Loucy (cell line): Measurements from ENCODE around the gene UBE2L3.

Experiments
- H2AFZ ChIP-seq: fragments of 200-600 bp; sonication (generic); 2 replicates; pipeline ENCODE4 v1.6.0; 2016; ENCODE audit warnings: antibody characterized with exemption, mild to moderate bottlenecking, low read length, moderate library complexity
- H3F3A ChIP-seq: fragments of 200-600 bp; 2 replicates; pipeline ENCODE4 v1.6.0; 2016; ENCODE audit warnings: antibody characterized with exemption, low read depth, mild to moderate bottlenecking
- H3K27me3 ChIP-seq: fragments of 200-600 bp; sonication (generic); 2 replicates; pipeline ENCODE4 v1.6.1; 2014; ENCODE audit warnings: low read length, mild to moderate bottlenecking; ENCODE audit not compliant: insufficient read depth, poor library complexity, severe bottlenecking
- H3K36me3 ChIP-seq: fragments of 200-600 bp; sonication (generic); 2 replicates; pipeline ENCODE4 v1.6.1; 2016; ENCODE audit warnings: low read length; ENCODE audit not compliant: insufficient read depth
- H3K4me1 ChIP-seq: fragments of 200-600 bp; sonication (generic); 2 replicates; pipeline ENCODE4 v1.5.1; 2014; ENCODE audit warnings: low read length, mild to moderate bottlenecking; ENCODE audit not compliant: insufficient read depth, poor library complexity, severe bottlenecking
- H3K4me2 ChIP-seq: fragments of 200-600 bp; sonication (generic); 2 replicates; pipeline ENCODE4 v1.6.0; 2014; ENCODE audit warnings: antibody characterized with exemption, low read length, low read depth, mild to moderate bottlenecking; ENCODE audit not compliant: poor library complexity, severe bottlenecking
- H3K4me3 ChIP-seq: fragments of 200-600 bp; sonication (generic); 2 replicates; pipeline ENCODE4 v1.5.1; 2014; ENCODE audit warnings: low read length, mild to moderate bottlenecking, mixed read lengths; ENCODE audit not compliant: poor library complexity, severe bottlenecking
- H3K79me2 ChIP-seq: fragments of 200-600 bp; sonication (generic); 2 replicates; pipeline ENCODE4 v1.6.1; 2014; ENCODE audit warnings: low read length; ENCODE audit not compliant: insufficient read depth
- H3K9ac ChIP-seq: fragments of 200-600 bp; sonication (generic); 2 replicates; pipeline ENCODE4 v1.6.0; 2014; ENCODE audit warnings: mild to moderate bottlenecking, low read depth, low read length, moderate library complexity; ENCODE audit not compliant: poor library complexity, severe bottlenecking
- H3K9me2 ChIP-seq: fragments of 200-600 bp; sonication (generic); replicated peaks from 2 replicates; pipeline ENCODE4 v1.6.1; 2016; ENCODE audit warnings: low read depth, low read length, mixed read lengths
- H3K9me3 ChIP-seq: fragments of 200-600 bp; sonication (generic); 2 replicates; pipeline ENCODE4 v1.6.1; 2014; ENCODE audit warnings: mild to moderate bottlenecking, antibody characterized with exemption, low read length, low read depth; ENCODE audit not compliant: insufficient read depth
- H4K20me1 ChIP-seq: fragments of 200-600 bp; sonication (generic); 2 replicates; pipeline ENCODE4 v1.6.0; 2014; ENCODE audit warnings: antibody characterized with exemption, low read length, mild to moderate bottlenecking; ENCODE audit not compliant: insufficient read depth, poor library complexity, severe bottlenecking
- CTCF ChIP-seq: fragments of 200-600 bp; sonication (generic); conservative IDR thresholded peaks from 2 replicates; pipeline ENCODE4 v1.5.1; 2014; ENCODE audit warnings: mild to moderate bottlenecking, antibody characterized with exemption, low read length
- EZH2phosphoT487 ChIP-seq: fragments of 200-600 bp; IDR thresholded peaks from 2 replicates; pipeline ENCODE4 v1.6.1; 2018; ENCODE audit warnings: antibody characterized with exemption, mild to moderate bottlenecking, moderate library complexity, borderline replicate concordance

Gene UBE2L3

DNA sequence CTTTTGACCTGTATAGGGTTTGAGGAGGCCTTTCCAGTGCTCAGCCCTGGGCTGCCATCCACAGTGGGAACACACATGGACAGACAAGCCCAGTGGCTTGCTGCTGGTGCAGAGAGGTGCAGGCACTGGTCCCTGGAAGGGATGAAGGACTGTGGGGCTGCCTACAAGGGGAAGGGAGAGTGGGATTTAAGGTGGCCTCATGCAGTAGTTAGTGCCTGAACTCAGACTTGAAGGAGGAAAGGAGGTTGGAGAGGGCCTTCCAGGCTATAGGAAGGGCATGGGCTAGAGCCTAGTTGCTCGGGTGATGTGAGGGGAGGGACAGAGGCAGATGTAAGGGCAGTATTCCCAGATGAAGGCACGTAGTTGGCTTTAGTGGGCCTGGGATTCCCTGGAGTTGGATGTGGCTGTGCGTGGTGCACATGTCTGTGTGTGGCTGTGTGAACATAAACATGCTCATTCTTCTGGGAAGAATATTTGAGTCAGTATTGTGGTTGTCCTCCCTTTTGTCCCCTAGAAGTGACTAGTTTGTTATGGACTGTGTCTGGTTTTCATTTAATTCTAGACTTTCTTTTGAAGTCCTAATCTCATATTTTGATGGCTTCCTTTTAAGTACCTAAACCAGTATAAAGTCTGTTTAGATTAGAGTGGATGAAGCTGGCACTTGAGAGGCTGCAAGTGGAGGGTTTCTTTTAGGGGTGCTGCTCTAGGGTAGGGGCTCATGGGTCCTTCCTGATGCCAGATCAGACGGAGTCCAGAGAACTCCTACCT is 43.9 kb downstream of the UBE2L3 start:
- Histone ChIP-seq H3K9me2 (no peaks in the 10 kb centered on the region), H3K4me3 (no peak overlapping the region), H3K79me2 (peaks cover 91% of the 10 kb centered on the region), H3K4me1 (no peaks in the 10 kb centered on the region), H3K9ac (no peak overlapping the region), H3K4me2 (no peak overlapping the region), H2AFZ (no peak overlapping the region), H3K36me3 (peaks cover 61% of the 10 kb centered on the region), H3K9me3 (no peaks in the 10 kb centered on the region), H3F3A (no peaks in the 10 kb centered on the region), H3K27me3 (no peaks in the 10 kb centered on the region), H4K20me1 (peaks cover 68% of the 10 kb centered on the region)
- TF ChIP-seq EZH2phosphoT487 (no peak), CTCF (no peak)

DNA sequence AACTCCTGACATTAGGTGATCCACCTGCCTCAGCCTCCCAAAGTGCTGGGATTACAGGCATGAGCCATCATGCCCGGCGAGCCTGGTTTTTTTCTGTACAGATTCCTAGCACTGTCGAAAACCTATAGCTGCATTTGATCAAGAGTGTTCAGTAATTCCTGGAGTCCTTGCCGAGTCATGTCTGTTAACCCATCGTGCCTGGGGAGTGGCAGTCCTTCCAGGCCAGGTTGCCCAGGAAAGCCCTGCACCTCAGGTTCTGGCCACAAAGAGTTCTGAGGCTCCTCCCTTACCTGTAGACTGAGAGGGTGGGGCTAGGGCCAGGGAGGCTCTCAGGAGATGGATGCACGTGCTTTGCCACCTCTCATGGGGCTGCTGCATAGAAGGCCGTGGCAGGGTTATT is 45.3 kb downstream of the UBE2L3 start:
- Histone ChIP-seq H3K4me1 (no peaks in the 10 kb centered on the region), H3K36me3 (peaks cover 67% of the 10 kb centered on the region), H3K27me3 (no peaks in the 10 kb centered on the region), H4K20me1 (peaks cover 63% of the 10 kb centered on the region), H3K9ac (no peak overlapping the region), H3K9me2 (no peaks in the 10 kb centered on the region), H3K4me3 (no peak overlapping the region), H3K4me2 (no peak overlapping the region), H3K9me3 (no peaks in the 10 kb centered on the region), H3K79me2 (peaks cover 91% of the 10 kb centered on the region), H3F3A (no peaks in the 10 kb centered on the region), H2AFZ (no peak overlapping the region)
- TF ChIP-seq EZH2phosphoT487 (no peak), CTCF (no peak)

DNA sequence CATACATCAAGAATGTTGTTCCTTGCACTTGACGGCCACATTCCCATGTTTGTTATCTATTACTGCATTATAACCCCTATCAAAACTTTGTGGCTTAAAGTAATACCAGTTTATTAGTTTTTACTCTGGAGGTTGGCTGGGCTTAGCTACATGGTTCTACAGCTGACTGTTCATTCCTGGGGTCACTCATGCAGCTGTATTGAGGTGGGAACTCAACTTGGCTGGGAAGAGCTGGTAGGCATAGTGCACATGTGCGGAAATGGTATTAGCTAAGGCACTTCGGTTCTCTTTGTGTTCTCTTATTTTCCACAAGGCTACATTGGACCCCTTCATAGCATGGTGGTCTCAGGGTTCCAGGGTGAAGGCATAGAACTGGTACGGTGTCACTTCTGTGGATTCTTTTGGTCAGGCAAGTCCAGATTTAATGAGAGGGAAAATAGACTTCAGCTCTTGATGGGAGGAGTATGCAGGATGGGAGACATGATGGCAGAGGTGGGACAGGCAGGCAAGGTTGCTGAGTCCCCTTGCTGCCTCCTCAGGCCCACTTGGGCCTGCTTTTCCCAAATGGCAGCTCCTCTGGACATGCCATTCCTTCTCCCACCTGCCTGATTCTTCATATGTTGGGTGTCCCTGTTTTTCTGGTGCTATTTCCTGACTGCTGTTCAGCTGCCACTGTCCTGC is 46.2 kb downstream of the UBE2L3 start:
- no peaks in the 10 kb centered on the region for H3F3A ChIP-seq
- no peak overlapping the region for H3K4me2 ChIP-seq
- peaks cover 90% of the 10 kb centered on the region for H3K79me2 ChIP-seq
- H3K9ac ChIP-seq: no peak overlapping the region
- peaks cover 72% of the 10 kb centered on the region for H3K36me3 ChIP-seq
- H4K20me1 ChIP-seq: peaks cover 58% of the 10 kb centered on the region
- no peaks in the 10 kb centered on the region for H3K9me2 ChIP-seq
- no peak overlapping the region for H2AFZ ChIP-seq
- no peaks in the 10 kb centered on the region for H3K27me3 ChIP-seq
- H3K4me1 ChIP-seq: no peaks in the 10 kb centered on the region
- TF ChIP-seq EZH2phosphoT487 (no peak), CTCF (no peak)
- H3K4me3 ChIP-seq: no peak overlapping the region
- H3K9me3 ChIP-seq: no peaks in the 10 kb centered on the region
